GM12891 (cell line): Measurements from ENCODE around the gene KLHL18.

Experiments used
- DNase-seq: peaks from one replicate; pipeline ENCODE4 v3.0.0; 2011; ENCODE audit warnings: low spot score; ENCODE audit not compliant: insufficient read length
- FAIRE-seq: peaks from 2 replicates; lab custom pipeline; 2011; peaks lifted over from hg19 to GRCh38; lab: Jason Lieb, UNC
- PAX5 ChIP-seq: IDR thresholded peaks from 2 replicates; pipeline ENCODE4 v1.6.1; 2011; ENCODE audit warnings: low read length, moderate library complexity, mild to moderate bottlenecking; ENCODE audit not compliant: insufficient read depth, severe bottlenecking
- POLR2A ChIP-seq: IDR thresholded peaks from 2 replicates; pipeline ENCODE4 v1.6.1; 2011; ENCODE audit warnings: low read depth, low read length, control low read depth
- POLR2AphosphoS5 ChIP-seq: IDR thresholded peaks from 2 replicates; pipeline ENCODE4 v1.6.1; 2011; ENCODE audit warnings: low read depth, low read length, control low read depth
- POU2F2 ChIP-seq: IDR thresholded peaks from 2 replicates; pipeline ENCODE4 v1.6.1; 2011; ENCODE audit warnings: low read depth, mild to moderate bottlenecking, control low read depth, low read length, moderate library complexity
- SPI1 ChIP-seq: IDR thresholded peaks from 2 replicates; pipeline ENCODE4 v1.6.1; 2011; ENCODE audit warnings: low read depth, low read length, control low read depth
- TAF1 ChIP-seq: IDR thresholded peaks from 2 replicates; pipeline ENCODE4 v1.6.1; 2011; ENCODE audit warnings: low read depth, low read length, control low read depth

Gene KLHL18

DNA sequence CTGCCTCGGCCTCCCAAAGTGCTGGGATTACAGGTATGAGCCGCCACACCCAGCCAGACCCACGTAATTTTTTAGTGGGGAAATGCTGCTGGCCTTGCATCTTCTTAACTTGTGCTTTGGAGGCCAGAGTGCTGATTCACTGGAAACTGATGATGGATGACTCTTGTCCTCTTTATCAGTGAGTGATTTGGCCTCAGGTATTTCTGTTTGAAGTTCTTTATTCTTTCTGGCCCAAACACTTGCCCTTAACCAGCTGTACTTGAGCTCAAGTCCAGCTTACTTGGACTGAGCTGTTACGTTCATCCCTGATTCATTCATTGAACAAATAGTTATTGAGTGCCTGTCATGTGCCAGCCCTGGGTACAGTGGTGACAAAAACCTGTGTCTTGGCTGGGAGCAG lies 102.3 kb downstream of the KLHL18 start:
- DNase-seq (no peak), FAIRE-seq (no peak)
- TF ChIP-seq POLR2AphosphoS5 (no peak), POU2F2 (no peak), TAF1 (no peak), POLR2A (no peak), SPI1 (no peak), PAX5 (no peak)

DNA sequence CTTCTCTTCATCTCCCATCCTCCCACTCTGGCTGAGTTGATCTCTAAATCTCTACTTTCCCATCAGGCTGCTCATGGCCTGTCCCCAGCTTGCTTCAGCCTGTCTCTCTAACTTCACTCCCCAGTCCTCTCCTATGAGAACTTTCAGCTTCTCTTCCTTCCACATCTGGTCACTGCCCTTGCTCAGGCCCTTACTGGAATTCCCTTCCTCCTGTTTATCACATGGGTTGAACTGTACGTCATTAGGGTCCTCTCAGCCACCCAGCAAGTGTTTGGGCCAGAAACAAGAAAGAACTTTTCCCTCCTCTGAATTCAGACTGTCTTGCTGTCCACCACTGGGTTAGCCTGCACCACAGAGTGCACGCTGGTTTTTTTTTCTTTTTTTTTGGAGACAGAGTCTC lies 103.1 kb downstream of the KLHL18 start:
- no peak for TF ChIP-seq POLR2A
- no peak for TF ChIP-seq PAX5
- TF ChIP-seq SPI1 = no peak
- no peak for TF ChIP-seq POLR2AphosphoS5
- no peak for TF ChIP-seq POU2F2
- no peak for TF ChIP-seq TAF1
- DNase-seq (no peak), FAIRE-seq (no peak)

DNA sequence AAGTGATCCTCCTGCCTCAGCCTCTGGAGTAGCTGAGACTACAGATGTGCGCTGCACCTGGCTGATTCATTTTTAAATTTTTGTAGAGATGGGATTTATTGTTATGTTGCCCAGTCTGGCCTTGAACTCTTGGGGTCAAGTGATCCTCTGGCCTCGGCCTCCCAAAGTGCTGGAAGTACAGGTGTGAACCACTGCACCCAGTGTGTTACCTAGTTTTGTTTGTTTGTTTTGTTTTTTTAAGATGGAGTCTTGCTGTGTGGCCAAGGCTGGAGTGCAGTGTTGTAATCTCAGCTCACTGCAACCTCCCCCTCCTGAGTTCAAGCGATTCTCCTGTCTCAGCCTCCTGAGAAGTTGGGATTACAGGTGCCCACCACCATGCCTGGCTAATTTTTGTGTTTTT lies 110.2 kb downstream of the KLHL18 start:
- DNase-seq (no peak), FAIRE-seq (no peak)
- TF ChIP-seq POLR2AphosphoS5 (no peak), SPI1 (no peak), POLR2A (no peak), POU2F2 (no peak)

DNA sequence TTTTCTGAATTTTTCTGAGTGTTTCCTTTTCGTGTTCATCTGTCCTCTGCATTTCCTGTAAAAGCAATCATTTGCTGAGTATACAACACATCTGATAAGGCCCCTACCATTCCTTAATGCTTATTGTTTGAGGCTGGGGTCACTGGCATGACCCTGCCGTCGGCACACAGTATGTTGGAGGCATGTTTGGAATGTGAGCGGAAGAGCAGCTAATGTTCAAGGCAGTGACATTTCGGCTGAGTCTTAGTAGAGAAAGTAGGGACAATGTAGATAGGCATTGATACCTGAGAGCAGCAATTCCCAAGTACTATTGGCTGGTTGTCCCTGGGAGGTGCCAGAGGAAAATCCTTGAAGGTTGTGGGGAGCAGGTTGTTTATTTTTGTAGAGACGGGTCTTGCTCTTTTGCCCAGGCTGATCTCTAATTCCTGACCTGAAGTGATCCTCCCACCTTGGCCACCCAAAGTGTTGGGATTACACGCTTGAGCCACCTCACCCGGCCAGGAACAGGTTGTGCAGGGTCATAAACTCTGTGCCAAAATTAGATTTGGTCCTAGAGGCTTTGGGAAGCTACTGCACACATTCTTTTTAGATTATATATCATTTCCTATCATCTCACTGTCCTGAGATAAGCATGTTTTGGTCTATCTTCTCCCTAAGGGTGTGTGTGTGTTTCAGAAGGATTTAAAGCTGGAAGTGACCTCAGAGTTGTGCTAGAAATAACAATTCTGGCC lies 111.6 kb downstream of the KLHL18 start:
- no peak for DNase-seq
- TF ChIP-seq POU2F2 = no peak
- TF ChIP-seq TAF1 = no peak
- TF ChIP-seq SPI1 = no peak
- no peak for TF ChIP-seq POLR2AphosphoS5
- no peak for TF ChIP-seq PAX5
- no peak for TF ChIP-seq POLR2A
- FAIRE-seq = no peak

DNA sequence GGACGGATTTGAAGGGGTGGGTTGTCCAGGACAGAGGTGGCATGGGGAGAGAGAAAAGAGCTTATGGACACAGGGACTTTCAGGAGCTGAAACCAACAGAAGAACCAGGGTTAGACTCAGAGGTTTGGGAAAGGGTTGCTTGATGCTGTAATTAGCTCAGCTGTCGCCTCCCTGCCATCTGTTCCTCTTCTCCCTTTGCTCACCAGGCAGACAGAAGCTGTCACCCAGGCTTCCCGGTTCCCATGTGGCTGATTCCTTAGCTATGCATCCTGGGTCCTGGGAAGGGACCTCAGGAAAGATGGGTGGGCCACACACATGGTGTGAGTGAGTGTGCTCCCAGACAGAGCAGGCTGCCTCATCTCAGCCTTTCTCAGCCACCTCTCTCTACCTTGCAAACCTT lies 112.1 kb downstream of the KLHL18 start:
- DNase-seq (no peak), FAIRE-seq (no peak)
- TF ChIP-seq POU2F2 (no peak), POLR2AphosphoS5 (no peak), TAF1 (no peak), SPI1 (no peak), PAX5 (no peak), POLR2A (no peak)
